Measurements from ENCODE around the gene CEP83.

The CEP83 gene

DNA sequence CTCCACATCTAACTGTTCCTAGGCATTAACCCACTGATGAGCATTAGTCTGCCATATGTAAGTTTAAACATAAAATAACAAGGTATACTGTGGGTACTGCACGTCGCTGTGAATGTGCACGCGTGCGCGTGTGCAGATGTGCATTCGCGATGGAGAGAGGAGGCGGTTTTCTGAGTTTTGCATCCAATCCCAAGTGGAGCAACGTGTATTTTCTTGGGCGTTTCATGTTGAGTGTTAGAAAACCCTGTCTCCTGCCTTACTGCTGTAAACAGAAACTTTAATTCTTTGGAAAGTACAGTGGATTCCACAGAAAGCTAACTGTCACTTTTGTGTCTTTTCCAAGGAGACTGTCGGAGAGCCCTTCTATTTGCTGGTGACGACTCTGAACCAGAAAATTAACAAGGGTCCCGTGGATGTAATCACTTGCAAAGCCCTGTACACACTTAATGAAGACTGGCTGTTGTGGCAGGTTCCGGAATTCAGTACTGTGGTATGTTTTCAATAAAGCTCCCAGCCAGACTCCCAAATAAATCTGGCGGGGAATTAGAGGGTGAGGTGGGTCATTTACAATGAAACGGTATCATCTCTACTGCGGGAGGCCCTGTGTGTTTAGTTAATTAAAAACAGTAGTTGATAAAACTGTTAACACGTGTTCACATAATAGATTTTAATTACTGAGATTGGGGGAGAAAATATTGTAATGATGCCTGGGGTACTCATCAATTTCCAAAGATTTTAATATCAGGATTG lies 194.8 kb downstream of the CEP83 start:
- no peak overlapping the region for H3K4me3 ChIP-seq (ENCODE audit: insufficient read length, low read depth)
- no peak for TF ChIP-seq SUZ12 (IDR thresholded peaks at IDR 0.05; ENCODE audit: extremely low read depth, insufficient read depth, insufficient read length)
- no peak for TF ChIP-seq ZNF274 (IDR thresholded peaks at IDR 0.05; ENCODE audit: low read depth, low read length)
- no peak for TF ChIP-seq YY1 (IDR thresholded peaks at IDR 0.05; ENCODE audit: insufficient read depth, insufficient read length)
- peaks cover 9% of the 10 kb centered on the region for H3K4me1 ChIP-seq (ENCODE audit: insufficient read depth, insufficient read length)
- DNase-seq (ENCODE audit: low read depth, low spot score), result no peak
- H3K36me3 ChIP-seq (ENCODE audit: insufficient read depth, insufficient read length, low read length), result peaks cover 19% of the 10 kb centered on the region
- no peak overlapping the region for H3K9ac ChIP-seq (ENCODE audit: insufficient read length, low read depth)
- no peaks in the 10 kb centered on the region for H3K27me3 ChIP-seq (ENCODE audit: insufficient read depth, insufficient read length)
- peaks cover 31% of the 10 kb centered on the region for H3K9me3 ChIP-seq (ENCODE audit: insufficient read depth, low read length)

DNA sequence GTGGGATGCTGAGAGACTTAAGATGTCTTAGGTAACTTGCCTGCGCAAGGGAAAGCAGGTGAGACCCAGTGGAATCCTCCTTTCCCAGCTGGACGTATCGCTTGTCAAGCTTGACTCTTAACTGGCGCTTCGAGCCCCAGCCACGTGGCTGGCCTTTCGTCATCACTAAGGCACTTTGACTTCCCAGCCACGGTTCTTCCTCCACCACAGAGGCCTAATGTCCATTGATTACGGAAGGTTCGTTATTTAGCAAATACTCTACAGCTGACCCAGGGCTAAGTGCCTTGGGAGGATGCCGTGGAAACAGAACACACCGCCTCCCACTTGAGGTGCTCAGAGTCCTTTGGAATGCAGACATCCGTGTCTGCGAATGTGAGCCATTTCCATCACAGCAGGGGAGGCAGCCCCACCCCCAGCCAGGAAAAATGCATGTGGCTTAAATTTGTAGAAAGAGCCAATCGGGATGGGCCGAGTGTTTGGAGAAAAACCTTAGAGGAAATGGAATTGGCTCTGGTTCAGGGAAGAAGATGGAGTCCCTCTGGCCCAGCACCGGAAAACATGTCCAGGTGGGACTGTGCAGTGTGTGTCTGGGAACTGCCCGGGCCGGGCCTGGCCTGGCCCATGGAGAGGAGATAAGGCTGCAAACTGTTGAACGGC lies 195.6 kb downstream of the CEP83 start:
- H3K9ac ChIP-seq (ENCODE audit: insufficient read length, low read depth), result no peak overlapping the region
- DNase-seq (ENCODE audit: low read depth, low spot score), result peak; percentile 83
- no peak overlapping the region for H3K4me3 ChIP-seq (ENCODE audit: insufficient read length, low read depth)
- H3K36me3 ChIP-seq (ENCODE audit: insufficient read depth, insufficient read length, low read length), result peaks cover 19% of the 10 kb centered on the region
- peaks cover 9% of the 10 kb centered on the region for H3K4me1 ChIP-seq (ENCODE audit: insufficient read depth, insufficient read length)
- H3K27me3 ChIP-seq (ENCODE audit: insufficient read depth, insufficient read length), result no peaks in the 10 kb centered on the region
- no peak for TF ChIP-seq SUZ12 (IDR thresholded peaks at IDR 0.05; ENCODE audit: extremely low read depth, insufficient read depth, insufficient read length)
- TF ChIP-seq ZNF274 (IDR thresholded peaks at IDR 0.05; ENCODE audit: low read depth, low read length), result no peak
- TF ChIP-seq YY1 (IDR thresholded peaks at IDR 0.05; ENCODE audit: insufficient read depth, insufficient read length), result peak; percentile 19
- H3K9me3 ChIP-seq (ENCODE audit: insufficient read depth, low read length), result peaks cover 31% of the 10 kb centered on the region

DNA sequence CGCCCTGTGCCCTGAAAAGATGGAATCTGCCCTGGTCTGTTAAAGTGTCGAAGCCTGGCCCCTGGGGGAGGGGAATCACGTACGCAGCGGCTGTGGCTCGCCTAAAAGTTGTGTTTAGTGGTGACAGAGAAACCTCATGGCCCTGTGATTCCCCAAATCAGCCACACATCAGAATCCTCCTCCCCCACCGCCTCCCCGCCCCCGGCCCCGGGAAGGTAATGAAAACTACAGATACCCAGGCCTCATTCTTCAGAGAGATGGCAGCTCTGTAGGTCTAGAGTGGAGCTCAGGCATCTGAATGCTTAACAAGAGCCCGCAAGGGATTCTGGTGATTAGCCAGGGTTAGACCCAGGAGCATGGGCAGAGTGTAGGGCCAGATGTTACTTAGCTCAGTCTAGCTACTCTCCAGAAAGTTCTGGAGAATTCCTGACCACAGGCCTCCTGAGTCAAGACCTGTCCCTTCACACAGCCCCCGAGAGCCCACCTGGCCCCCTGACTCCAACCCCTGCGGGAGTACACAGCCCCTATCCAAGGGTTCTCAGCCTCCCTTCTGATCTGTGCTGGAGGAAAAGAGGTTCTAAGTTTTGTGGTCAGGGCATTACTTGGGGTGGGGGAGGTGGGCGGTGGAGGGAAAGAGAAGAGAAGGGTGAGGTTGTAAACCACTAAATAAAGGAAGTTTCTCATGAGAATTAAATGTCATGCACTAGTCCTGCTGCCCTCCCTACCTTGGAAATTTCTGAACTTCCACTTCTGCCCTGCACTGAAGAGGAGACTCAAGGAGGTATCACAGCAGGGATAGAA lies 196.5 kb downstream of the CEP83 start:
- Histone ChIP-seq H3K4me3 (ENCODE audit: insufficient read length, low read depth) (no peak overlapping the region), H3K27me3 (ENCODE audit: insufficient read depth, insufficient read length) (no peaks in the 10 kb centered on the region), H3K4me1 (ENCODE audit: insufficient read depth, insufficient read length) (peaks cover 9% of the 10 kb centered on the region), H3K9me3 (ENCODE audit: insufficient read depth, low read length) (peaks cover 31% of the 10 kb centered on the region), H3K36me3 (ENCODE audit: insufficient read depth, insufficient read length, low read length) (peaks cover 19% of the 10 kb centered on the region), H3K9ac (ENCODE audit: insufficient read length, low read depth) (peak overlapping the region; percentile 39)
- TF ChIP-seq YY1 (IDR thresholded peaks at IDR 0.05; ENCODE audit: insufficient read depth, insufficient read length) (no peak), SUZ12 (IDR thresholded peaks at IDR 0.05; ENCODE audit: extremely low read depth, insufficient read depth, insufficient read length) (no peak), ZNF274 (IDR thresholded peaks at IDR 0.05; ENCODE audit: low read depth, low read length) (no peak)
- no peak for DNase-seq (ENCODE audit: low read depth, low spot score)

DNA sequence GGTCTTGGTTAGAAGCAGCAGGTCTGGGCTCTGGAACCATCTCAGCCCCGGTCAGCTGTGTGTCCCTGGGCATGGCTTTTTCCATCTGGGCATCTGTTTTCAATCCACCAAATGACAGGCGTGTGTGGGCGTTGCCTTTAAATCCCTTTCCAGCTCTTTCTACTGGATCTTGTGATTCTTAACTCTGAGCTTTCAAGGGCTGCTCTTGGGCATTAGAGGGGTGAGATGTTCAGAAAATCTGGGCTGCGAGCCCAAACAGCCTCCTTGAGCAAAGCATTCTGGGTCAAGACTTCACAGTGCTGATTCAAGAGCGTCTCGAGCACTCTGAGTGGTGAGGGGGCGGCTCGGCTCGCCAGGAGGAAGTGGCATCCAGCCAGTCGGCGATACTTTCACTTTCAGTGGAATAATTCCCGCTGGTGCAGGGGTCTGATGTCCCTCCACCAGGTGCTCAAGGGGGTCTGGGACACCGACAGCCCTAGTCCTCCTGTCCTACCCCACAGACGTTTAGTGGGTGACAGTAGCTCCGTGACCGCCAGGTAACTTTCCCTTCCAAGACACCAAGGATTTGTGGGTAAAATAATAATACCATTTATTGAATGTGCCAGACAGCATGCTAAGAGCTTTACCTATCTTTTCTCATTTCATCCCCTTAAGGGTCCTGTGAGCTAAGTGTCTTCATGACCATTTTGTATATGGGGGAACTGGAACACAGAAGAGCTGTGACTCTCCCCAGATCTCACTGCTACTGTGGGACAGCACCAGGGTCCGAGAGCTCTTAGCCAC lies 197.2 kb downstream of the CEP83 start:
- H3K4me3 ChIP-seq (ENCODE audit: insufficient read length, low read depth), result no peak overlapping the region
- peaks cover 9% of the 10 kb centered on the region for H3K4me1 ChIP-seq (ENCODE audit: insufficient read depth, insufficient read length)
- peaks cover 31% of the 10 kb centered on the region for H3K9me3 ChIP-seq (ENCODE audit: insufficient read depth, low read length)
- no peak for DNase-seq (ENCODE audit: low read depth, low spot score)
- H3K27me3 ChIP-seq (ENCODE audit: insufficient read depth, insufficient read length), result no peaks in the 10 kb centered on the region
- no peak for TF ChIP-seq SUZ12 (IDR thresholded peaks at IDR 0.05; ENCODE audit: extremely low read depth, insufficient read depth, insufficient read length)
- no peak for TF ChIP-seq YY1 (IDR thresholded peaks at IDR 0.05; ENCODE audit: insufficient read depth, insufficient read length)
- no peak for TF ChIP-seq ZNF274 (IDR thresholded peaks at IDR 0.05; ENCODE audit: low read depth, low read length)
- H3K36me3 ChIP-seq (ENCODE audit: insufficient read depth, insufficient read length, low read length), result peaks cover 19% of the 10 kb centered on the region
- H3K9ac ChIP-seq (ENCODE audit: insufficient read length, low read depth), result peak overlapping the region; percentile 39

DNA sequence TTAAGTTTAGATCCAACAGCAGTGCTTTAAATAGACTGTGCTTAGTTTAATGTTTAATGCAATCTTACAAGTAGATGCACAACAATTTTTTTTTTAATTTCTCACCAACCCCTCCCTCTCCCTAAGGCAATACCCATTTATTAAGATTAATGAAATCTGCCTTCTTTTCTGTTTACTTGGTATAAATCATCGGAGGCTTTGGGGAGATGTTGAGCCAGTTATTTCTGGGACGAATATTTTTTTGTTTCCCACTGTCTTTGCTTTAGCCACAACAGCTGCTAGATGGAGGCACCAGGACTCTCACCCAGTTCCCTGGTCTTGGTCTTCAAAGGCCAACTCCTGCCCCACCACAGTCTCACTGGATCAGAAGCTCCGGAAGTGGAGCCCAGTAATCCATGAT lies 197.9 kb downstream of the CEP83 start:
- DNase-seq (ENCODE audit: low read depth, low spot score), result no peak
- Histone ChIP-seq H3K36me3 (ENCODE audit: insufficient read depth, insufficient read length, low read length) (peaks cover 19% of the 10 kb centered on the region), H3K9ac (ENCODE audit: insufficient read length, low read depth) (no peak overlapping the region), H3K4me1 (ENCODE audit: insufficient read depth, insufficient read length) (peaks cover 9% of the 10 kb centered on the region), H3K4me3 (ENCODE audit: insufficient read length, low read depth) (no peak overlapping the region), H3K9me3 (ENCODE audit: insufficient read depth, low read length) (peaks cover 31% of the 10 kb centered on the region), H3K27me3 (ENCODE audit: insufficient read depth, insufficient read length) (no peaks in the 10 kb centered on the region)
- no peak for TF ChIP-seq SUZ12 (IDR thresholded peaks at IDR 0.05; ENCODE audit: extremely low read depth, insufficient read depth, insufficient read length)
- TF ChIP-seq YY1 (IDR thresholded peaks at IDR 0.05; ENCODE audit: insufficient read depth, insufficient read length), result no peak
- no peak for TF ChIP-seq ZNF274 (IDR thresholded peaks at IDR 0.05; ENCODE audit: low read depth, low read length)

DNA sequence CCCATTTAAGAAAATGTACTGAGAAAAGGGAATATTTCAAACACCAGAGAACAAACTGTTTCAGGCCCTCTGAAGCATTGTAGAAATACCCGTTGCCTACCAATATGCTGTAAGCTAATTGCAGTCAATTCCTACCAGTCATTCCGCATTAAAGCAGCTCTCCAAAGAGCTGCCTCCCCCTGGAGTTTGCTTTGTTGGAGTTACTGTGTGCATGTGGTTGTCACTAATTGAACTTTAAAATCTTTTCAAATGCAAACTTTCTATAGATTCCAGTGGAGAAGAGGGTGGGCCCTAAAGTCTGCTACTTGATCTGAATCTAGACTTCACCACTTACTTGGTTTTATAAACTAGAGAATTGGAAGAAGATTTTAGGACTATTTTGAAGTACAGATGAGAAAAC lies 198.5 kb downstream of the CEP83 start:
- Histone ChIP-seq H3K9ac (ENCODE audit: insufficient read length, low read depth) (no peak overlapping the region), H3K4me1 (ENCODE audit: insufficient read depth, insufficient read length) (peaks cover 9% of the 10 kb centered on the region)

More for the DNA sequence above, 198.5 kb downstream of the CEP83 start:
- Histone ChIP-seq H3K36me3 (ENCODE audit: insufficient read depth, insufficient read length, low read length) (peaks cover 16% of the 10 kb centered on the region), H3K27me3 (ENCODE audit: insufficient read depth, insufficient read length) (no peaks in the 10 kb centered on the region), H3K9me3 (ENCODE audit: insufficient read depth, low read length) (peaks cover 31% of the 10 kb centered on the region), H3K4me3 (ENCODE audit: insufficient read length, low read depth) (no peak overlapping the region)
- DNase-seq (ENCODE audit: low read depth, low spot score), result peak; percentile 80
- TF ChIP-seq SUZ12 (IDR thresholded peaks at IDR 0.05; ENCODE audit: extremely low read depth, insufficient read depth, insufficient read length) (no peak), YY1 (IDR thresholded peaks at IDR 0.05; ENCODE audit: insufficient read depth, insufficient read length) (no peak), ZNF274 (IDR thresholded peaks at IDR 0.05; ENCODE audit: low read depth, low read length) (no peak)
